ENCODE results near the gene NPTN. TPM values are rescaled to one million over a fixed set of nuclear protein-coding genes. Genes with fewer than 3 reads are reported as not detected.

Gene NPTN
- polyA plus RNA-seq, 3 donors, result 86.5 to 137 (median 88.0) TPM

DNA sequence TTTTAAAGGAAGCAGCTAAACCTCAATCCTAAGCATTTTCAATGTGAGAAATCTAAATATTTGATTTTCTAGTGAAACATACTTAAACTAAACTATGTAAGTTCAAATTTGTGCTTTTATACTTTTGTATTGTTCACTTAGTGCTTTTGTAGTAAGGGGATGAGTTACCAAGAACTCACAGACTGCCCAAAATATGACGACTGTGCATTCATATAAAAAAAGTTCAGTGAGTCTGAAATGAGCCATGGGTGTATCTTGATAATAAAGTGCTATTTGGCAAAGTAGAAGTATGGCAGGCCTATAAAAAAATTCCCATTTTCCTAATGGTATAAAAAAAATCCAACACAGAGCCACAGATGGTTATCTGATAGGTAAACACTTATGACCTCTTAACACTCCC lies 66.2 kb downstream of the NPTN start:
- Histone ChIP-seq H2AFZ (ENCODE audit: insufficient read depth, low read depth, low read length, poor library complexity, severe bottlenecking) (no peak overlapping the region), H3K4me2 (replicated peaks; ENCODE audit: extremely low read depth, low read length, poor library complexity, severe bottlenecking) (no peak overlapping the region), H4K20me1 (ENCODE audit: insufficient read depth, low read length) (peaks cover 77% of the 10 kb centered on the region), H3K27ac (ENCODE audit: low read depth in 1 of 2, low read length in 2 of 2) (no peak overlapping the region), H3K36me3 (replicated peaks in 1 of 2; ENCODE audit: control insufficient read depth in 1 of 2, insufficient read depth in 2 of 2, low read length in 2 of 2) (peaks cover 71 to 94% of the 10 kb centered on the region in 2 donors), H3K79me2 (ENCODE audit: insufficient read depth, low read length) (no peaks in the 10 kb centered on the region), H3K4me1 (ENCODE audit: control insufficient read depth in 1 of 2, insufficient read depth in 2 of 2, low read length in 2 of 2) (peaks cover 18 to 24% of the 10 kb centered on the region in 2 donors), H3K27me3 (ENCODE audit: control insufficient read depth in 2 of 2, insufficient read depth in 2 of 2, low read length in 2 of 2) (no peaks in the 10 kb centered on the region), H3K9ac (ENCODE audit: insufficient read depth, low read length, poor library complexity, severe bottlenecking) (no peak overlapping the region), H3K9me3 (replicated peaks in 1 of 2; ENCODE audit: control insufficient read depth in 1 of 2, insufficient read depth in 1 of 2, low read length in 2 of 2) (no peaks in the 10 kb centered on the region), H3K4me3 (replicated peaks in 1 of 3; ENCODE audit: low read depth in 2 of 3, low read length in 3 of 3) (no peak overlapping the region)
- DNase-seq, result no peak
- TF ChIP-seq, protein P1, sequence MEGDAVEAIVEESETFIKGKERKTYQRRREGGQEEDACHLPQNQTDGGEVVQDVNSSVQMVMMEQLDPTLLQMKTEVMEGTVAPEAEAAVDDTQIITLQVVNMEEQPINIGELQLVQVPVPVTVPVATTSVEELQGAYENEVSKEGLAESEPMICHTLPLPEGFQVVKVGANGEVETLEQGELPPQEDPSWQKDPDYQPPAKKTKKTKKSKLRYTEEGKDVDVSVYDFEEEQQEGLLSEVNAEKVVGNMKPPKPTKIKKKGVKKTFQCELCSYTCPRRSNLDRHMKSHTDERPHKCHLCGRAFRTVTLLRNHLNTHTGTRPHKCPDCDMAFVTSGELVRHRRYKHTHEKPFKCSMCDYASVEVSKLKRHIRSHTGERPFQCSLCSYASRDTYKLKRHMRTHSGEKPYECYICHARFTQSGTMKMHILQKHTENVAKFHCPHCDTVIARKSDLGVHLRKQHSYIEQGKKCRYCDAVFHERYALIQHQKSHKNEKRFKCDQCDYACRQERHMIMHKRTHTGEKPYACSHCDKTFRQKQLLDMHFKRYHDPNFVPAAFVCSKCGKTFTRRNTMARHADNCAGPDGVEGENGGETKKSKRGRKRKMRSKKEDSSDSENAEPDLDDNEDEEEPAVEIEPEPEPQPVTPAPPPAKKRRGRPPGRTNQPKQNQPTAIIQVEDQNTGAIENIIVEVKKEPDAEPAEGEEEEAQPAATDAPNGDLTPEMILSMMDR (IDR thresholded peaks at IDR 0.05), result no peak
- Mint-ChIP-seq H3K27me3 (ENCODE audit: low read depth in 3 of 3) (peaks cover 0 to 3% (median 0%) of the 10 kb centered on the region in 3 donors), H3K36me3 (peaks cover 87 to 96% of the 10 kb centered on the region in 2 donors), H3K4me1 (peaks cover 25% of the 10 kb centered on the region), H3K27ac (no peak overlapping the region), H3K4me3 (no peak overlapping the region), H3K9me3 (no peaks in the 10 kb centered on the region)
- intact Hi-C loops (cut with micrococcal nuclease), result no loop called here
- WGBS (ENCODE audit: insufficient coverage), result no CpG with 5 or more reads among the region's 1 CpG

DNA sequence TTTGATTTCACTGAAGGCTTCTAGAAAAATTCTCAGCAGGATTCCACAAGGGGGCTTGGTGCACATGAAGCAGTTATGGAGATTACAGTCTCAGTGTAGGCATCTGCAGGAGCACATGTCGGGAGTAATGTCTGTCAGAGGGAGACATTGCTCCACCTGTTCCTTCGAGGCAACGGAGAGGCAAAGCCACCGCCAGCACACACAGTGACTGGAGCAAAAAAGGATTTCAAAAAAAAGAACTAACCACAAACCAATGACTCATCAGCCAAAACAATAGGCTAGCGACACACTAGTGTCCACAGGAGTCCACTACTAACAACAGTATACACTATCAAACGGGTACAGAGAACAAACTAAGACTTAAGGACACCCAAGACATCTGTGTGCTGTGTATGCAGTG lies 68.9 kb downstream of the NPTN start:
- peaks cover 63% of the 10 kb centered on the region for H4K20me1 ChIP-seq (ENCODE audit: insufficient read depth, low read length)
- H3K27ac Mint-ChIP-seq, result peak overlapping the region; percentile 4 to 80 (median 57)
- peak overlapping the region in 1 of 2 donors; percentile 55 for H3K4me3 Mint-ChIP-seq
- H3K9me3 Mint-ChIP-seq, result no peaks in the 10 kb centered on the region
- peaks cover 83 to 92% of the 10 kb centered on the region in 2 donors for H3K36me3 Mint-ChIP-seq
- peaks cover 25% of the 10 kb centered on the region for H3K4me1 Mint-ChIP-seq
- DNase-seq, result peak; percentile 38 to 69 (median 68)
- no peaks in the 10 kb centered on the region for H3K79me2 ChIP-seq (ENCODE audit: insufficient read depth, low read length)
- WGBS (ENCODE audit: insufficient coverage), result 7% methylated on average over 3 of the region's 6 CpGs
- H3K4me1 ChIP-seq (ENCODE audit: control insufficient read depth in 1 of 2, insufficient read depth in 2 of 2, low read length in 2 of 2), result peaks cover 18 to 24% of the 10 kb centered on the region in 2 donors
- H3K27ac ChIP-seq (ENCODE audit: low read depth in 1 of 2, low read length in 2 of 2), result peak overlapping the region in 1 of 2 donors; percentile 0
- no peak overlapping the region for H2AFZ ChIP-seq (ENCODE audit: insufficient read depth, low read depth, low read length, poor library complexity, severe bottlenecking)
- no peak overlapping the region for H3K4me3 ChIP-seq (replicated peaks in 1 of 3; ENCODE audit: low read depth in 2 of 3, low read length in 3 of 3)
- peak overlapping the region; percentile 16 for H3K9ac ChIP-seq (ENCODE audit: insufficient read depth, low read length, poor library complexity, severe bottlenecking)
- H3K27me3 ChIP-seq (ENCODE audit: control insufficient read depth in 2 of 2, insufficient read depth in 2 of 2, low read length in 2 of 2), result no peaks in the 10 kb centered on the region
- TF ChIP-seq, protein P1 (IDR thresholded peaks at IDR 0.05), result no peak
- H3K9me3 ChIP-seq (replicated peaks in 1 of 2; ENCODE audit: control insufficient read depth in 1 of 2, insufficient read depth in 1 of 2, low read length in 2 of 2), result no peaks in the 10 kb centered on the region
- H3K4me2 ChIP-seq (replicated peaks; ENCODE audit: extremely low read depth, low read length, poor library complexity, severe bottlenecking), result no peak overlapping the region
- peaks cover 65 to 92% of the 10 kb centered on the region in 2 donors for H3K36me3 ChIP-seq (replicated peaks in 1 of 2; ENCODE audit: control insufficient read depth in 1 of 2, insufficient read depth in 2 of 2, low read length in 2 of 2)
- intact Hi-C loops (cut with micrococcal nuclease), result loop anchor here (5.0 kb wide), 2 partner anchors 73 to 133 kb away; no protein-coding TSS in a partner anchor
- H3K27me3 Mint-ChIP-seq (ENCODE audit: low read depth in 3 of 3), result peaks cover 0 to 3% (median 0%) of the 10 kb centered on the region in 3 donors

All from CD14-positive monocyte (primary cell).